ENCODE measurements around the gene SLC35F5. TPM values are rescaled to one million over a fixed set of nuclear protein-coding genes. Genes with fewer than 3 reads are reported as not detected.

Gene SLC35F5
- total and polyA plus RNA-seq, 2 of the 4 experiments (the other 2 are of a cell fraction): 30.5 to 93.4 TPM

GRCh38 chr2:113768770-113769169 is 12.3 kb upstream of the SLC35F5 start:
- no peak overlapping the region for H2AK9ac ChIP-seq (replicated peaks; ENCODE audit: low read depth, low read length, poor library complexity)
- no peaks in the 10 kb centered on the region for H3K9me1 ChIP-seq (ENCODE audit: insufficient read depth, low read length)
- no peak overlapping the region for H3K18ac ChIP-seq (ENCODE audit: low read depth, low read length)
- H3K56ac ChIP-seq (ENCODE audit: extremely low read depth, insufficient read depth, low read length): no peak overlapping the region
- no peak overlapping the region for H3K14ac ChIP-seq (replicated peaks; ENCODE audit: low read depth, low read length)
- no peak overlapping the region for H4K91ac ChIP-seq (ENCODE audit: insufficient read depth, low read depth, low read length)
- H4K8ac ChIP-seq (ENCODE audit: low read depth in 2 of 2, low read length in 2 of 2): peak overlapping the region in 1 of 2 experiments; percentile 14; a peak in 1 of 4 replicates
- in situ Hi-C loops (cut with MboI; ENCODE audit: low sequenced_read_pairs): no loop called here
- ChIA-PET POLR2A (ENCODE audit: unreplicated experiment) (no interaction called here), CTCF (interaction anchor here (1.5 kb wide), 1 partner anchor 12 kb away, joined by 3 read pairs; the partner anchor contains the start of gene SLC35F5)
- H2AK5ac ChIP-seq (ENCODE audit: low read depth, low read length): no peak overlapping the region
- WGBS, 2 experiments (ENCODE audit: extremely low coverage in 2 of 2, insufficient read length in 1 of 2): no CpG with 5 or more reads among the region's 1 CpG
- H3K23ac ChIP-seq (ENCODE audit: low read depth, low read length): no peak overlapping the region
- no peaks in the 10 kb centered on the region for H3K79me1 ChIP-seq (ENCODE audit: low read depth in 1 of 2, low read length in 2 of 2)
- no peaks in the 10 kb centered on the region for H3K36me3 ChIP-seq (ENCODE audit: control insufficient read depth, insufficient read depth, low read length)
- H3K9me3 ChIP-seq (ENCODE audit: control insufficient read depth, insufficient read depth, low read length): no peaks in the 10 kb centered on the region; the same call in 1 of the 2 replicates
- intact Hi-C loops (cut with micrococcal nuclease): no loop called here
- ATAC-seq (ENCODE audit: low read depth) (no peak), DNase-seq (peak; percentile 15)
- no peaks in the 10 kb centered on the region for H4K20me1 ChIP-seq (ENCODE audit: insufficient read depth, low read length)
- H3K4me3 ChIP-seq (ENCODE audit: insufficient read depth, low read depth, low read length): no peak overlapping the region
- H3K27me3 ChIP-seq (ENCODE audit: control insufficient read depth, insufficient read depth, low read length): no peaks in the 10 kb centered on the region
- H3K4me1 ChIP-seq (ENCODE audit: control insufficient read depth, insufficient read depth, low read length): peaks cover 3% of the 10 kb centered on the region
- H3K27ac ChIP-seq (ENCODE audit: insufficient read depth, low read length): no peak overlapping the region
- H2BK5ac ChIP-seq (ENCODE audit: low read depth, low read length, poor library complexity, severe bottlenecking): no peak overlapping the region
- H2BK120ac ChIP-seq (ENCODE audit: low read depth, low read length): no peak overlapping the region
- H3K4me2 ChIP-seq (ENCODE audit: low read depth, low read length): no peak overlapping the region
- H2BK20ac ChIP-seq (ENCODE audit: low read depth, low read length): no peak overlapping the region
- no peak overlapping the region for H4K5ac ChIP-seq (ENCODE audit: low read depth, low read length)
- dilution Hi-C loops (cut with HindIII; ENCODE audit: low sequenced_read_pairs, unreplicated experiment): no loop called here
- H2AFZ ChIP-seq (replicated peaks; ENCODE audit: low read length, poor library complexity): peak overlapping the region; percentile 52
- no peak overlapping the region for H3K4ac ChIP-seq (ENCODE audit: low read depth, low read length)
- TF ChIP-seq NFE2L2 (IDR thresholded peaks at IDR 0.05; ENCODE audit: low read depth, low read length) (no peak), MAZ (IDR thresholded peaks at IDR 0.05; ENCODE audit: borderline replicate concordance, low read depth, low read length) (no peak), ELK1 (IDR thresholded peaks at IDR 0.05; ENCODE audit: borderline replicate concordance, low read depth, low read length) (no peak), BHLHE40 (IDR thresholded peaks at IDR 0.05; ENCODE audit: low read depth, low read length) (no peak), MXI1 (IDR thresholded peaks at IDR 0.05; ENCODE audit: borderline replicate concordance, low read depth, low read length) (no peak), CHD1 (IDR thresholded peaks at IDR 0.05; ENCODE audit: low read depth, low read length) (no peak), RFX5 (IDR thresholded peaks at IDR 0.05; ENCODE audit: low read depth, low read length) (no peak), FOS (IDR thresholded peaks at IDR 0.05; ENCODE audit: low read depth, low read length) (no peak)
- no peak overlapping the region for H2BK15ac ChIP-seq (ENCODE audit: low read depth, low read length)
- BruUV-seq (replicated peaks): no TSS peak
- H3K9ac ChIP-seq (ENCODE audit: low read depth, low read length): no peak overlapping the region
